NCI-H1436 (cell line): ENCODE data around the gene ALAD.
A peak's percentile ranks its signal among the peaks of the same experiment; 100 is the strongest.
"Not testable (repeated sequence)": the region's sequence is repeated elsewhere in the genome, so short reads cannot be mapped to it uniquely, and the experiment has no call there.

Experiments used
- DNase-seq: peaks from one replicate; lab custom pipeline; 2025; lab: John Stamatoyannopoulos, UW

Gene ALAD

DNA sequence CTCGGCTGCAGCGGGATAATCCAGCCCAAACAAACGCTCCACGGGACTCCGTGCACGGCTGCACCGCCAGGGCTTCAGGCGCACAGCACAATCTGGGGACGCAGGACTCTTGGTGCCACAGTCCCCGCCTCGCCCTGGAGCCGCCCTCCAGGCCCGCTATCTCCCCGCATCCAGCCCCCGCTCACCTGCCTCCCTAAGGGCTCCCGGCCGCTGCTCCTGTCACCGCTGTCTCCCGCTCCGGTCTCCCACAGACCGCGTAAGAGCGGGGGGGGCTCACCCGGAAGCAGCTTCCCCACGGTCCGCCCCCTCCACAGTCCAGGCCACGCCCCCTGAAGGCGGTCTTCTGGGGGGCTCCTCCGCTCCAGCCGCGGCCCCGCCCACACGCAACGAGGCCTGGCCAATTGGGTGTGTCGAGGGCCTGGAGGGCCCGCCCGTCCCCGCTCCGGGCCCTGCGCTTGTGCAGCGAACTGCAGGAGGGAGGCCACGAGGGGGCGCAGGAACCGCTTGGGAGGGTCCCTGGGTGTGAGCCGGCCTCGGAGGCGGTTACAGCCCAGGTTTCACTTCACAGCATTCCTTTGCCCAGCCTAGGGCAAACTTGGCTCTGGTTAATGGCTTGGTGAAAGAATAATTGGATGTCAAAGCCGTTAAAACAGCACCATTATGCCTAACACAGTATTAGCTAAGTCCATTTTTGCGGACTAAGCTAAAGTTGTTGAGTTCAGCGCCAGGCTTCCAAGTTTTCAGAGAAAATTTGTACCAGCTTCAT lies at the start of gene ALAD:
Gene ALAD (minus strand): TSS at position 258 of the 766 bp plus-strand sequence. CDS start 7,725 bp downstream, outside the sequence.
- DNase-seq, result peak; percentile 99

DNA sequence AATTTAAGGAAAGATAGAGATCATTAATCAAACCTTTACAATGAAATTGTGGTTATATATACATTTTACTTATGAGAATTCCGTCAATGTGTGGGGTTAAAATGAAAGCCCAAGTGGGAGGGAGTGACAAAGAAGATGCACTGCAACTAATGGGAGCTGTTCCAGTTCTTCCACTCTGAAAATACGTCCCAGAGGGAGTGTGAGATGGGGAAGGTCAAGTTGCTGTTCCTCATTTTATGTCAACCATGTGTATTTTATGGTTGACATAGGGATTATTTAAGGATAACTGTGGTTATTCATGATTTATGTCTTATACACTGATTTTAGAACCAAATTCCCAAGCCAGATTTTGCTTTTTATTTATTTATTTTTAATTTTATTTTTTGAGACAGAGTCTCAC lies 48.3 kb upstream of the ALAD start:
- no peak for DNase-seq

DNA sequence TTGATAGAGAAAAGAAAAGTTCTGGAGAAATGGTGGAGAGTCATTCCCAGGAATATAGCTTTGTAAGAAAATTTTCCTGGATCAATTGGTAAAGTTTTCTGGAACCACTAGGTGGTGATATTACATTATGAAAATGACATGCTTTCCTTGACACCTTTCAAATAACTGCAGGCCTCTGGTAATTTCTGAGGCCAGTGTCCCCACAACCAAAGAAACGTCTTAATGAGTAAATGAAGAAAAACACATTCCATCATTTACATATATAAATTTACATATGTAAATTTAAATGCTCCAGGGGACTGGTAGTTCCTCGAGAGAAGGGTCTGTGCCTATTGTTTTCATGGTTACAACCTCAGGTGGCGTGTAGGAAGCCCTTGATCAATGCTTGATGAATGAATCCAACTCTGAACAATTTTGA lies 45.2 kb upstream of the ALAD start:
- peak; percentile 20 for DNase-seq

DNA sequence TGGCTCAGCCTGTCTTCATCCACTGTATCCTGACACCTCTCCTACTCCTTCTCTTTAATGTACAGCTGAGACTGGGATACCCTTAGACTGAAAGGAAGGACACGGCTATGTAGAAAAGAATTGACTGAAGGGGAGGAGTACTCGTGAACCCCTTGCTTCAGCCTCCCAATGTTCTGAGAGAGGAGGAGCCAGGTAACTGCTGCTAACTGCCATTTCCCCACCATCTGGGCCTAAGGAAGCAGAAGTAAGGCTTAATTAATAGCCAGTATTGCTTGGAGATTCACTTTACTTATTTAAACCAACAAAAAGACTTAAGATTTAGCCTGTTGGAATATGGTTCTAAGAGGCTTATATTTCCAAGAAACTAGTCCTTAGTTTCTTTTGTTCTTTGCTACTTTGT lies 43.7 kb upstream of the ALAD start:
- no peak for DNase-seq

DNA sequence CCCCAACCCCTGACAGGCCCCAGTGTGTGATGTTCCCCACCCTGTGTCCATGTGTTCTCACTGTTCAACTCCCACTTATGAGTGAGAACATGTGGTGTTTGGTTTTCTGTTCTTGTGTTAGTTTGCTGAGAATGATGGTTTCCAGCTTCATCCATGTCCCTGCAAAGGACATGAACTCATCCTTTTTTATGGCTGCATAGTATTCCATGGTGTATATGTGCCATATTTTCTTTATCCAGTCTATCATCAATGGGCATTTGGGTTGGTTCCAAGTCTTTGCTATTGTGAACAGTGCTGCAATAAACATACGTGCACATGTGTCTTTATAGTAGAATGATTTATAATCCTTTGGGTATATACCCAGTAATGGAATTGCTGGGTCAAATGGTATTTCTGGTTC lies 36.6 kb upstream of the ALAD start:
- DNase-seq, result not testable (repeated sequence)

DNA sequence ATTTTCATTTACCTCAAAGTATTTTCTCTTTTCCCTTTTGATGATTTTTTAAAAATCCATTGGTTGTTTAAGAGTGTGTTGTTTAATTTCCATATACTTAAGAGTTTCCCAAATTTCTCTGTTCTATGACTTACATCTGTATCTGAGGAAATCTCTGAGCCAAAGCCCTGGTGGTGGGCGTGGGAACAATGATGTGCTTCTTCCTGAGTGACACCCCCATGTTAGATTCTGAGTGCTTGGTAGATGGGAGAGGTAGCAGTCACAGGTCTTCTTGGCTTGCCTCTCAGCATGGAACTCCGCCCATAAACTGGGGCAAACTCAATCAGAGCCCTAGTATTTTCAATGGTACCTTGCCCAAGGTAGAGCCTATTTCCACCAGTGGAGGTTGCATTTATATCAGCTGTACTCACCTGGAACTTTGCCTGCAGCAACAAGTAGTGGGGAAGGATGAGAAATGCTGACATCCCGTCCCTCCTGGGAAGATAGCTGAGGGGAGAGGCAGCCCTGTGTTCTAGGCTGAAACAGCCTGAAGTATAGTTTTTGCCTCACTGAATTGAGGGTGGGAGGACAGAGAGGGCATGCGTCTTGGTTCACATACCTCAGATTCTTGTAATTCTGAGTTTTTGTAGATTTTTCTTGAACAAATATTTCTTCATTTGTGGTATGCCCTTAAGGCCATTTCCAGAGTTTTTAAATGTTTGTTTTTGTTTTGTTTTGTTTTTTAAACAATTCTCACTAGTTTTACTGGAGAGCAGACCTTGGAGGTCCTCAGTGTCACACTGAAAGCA lies 35.8 kb upstream of the ALAD start:
- no peak for DNase-seq

DNA sequence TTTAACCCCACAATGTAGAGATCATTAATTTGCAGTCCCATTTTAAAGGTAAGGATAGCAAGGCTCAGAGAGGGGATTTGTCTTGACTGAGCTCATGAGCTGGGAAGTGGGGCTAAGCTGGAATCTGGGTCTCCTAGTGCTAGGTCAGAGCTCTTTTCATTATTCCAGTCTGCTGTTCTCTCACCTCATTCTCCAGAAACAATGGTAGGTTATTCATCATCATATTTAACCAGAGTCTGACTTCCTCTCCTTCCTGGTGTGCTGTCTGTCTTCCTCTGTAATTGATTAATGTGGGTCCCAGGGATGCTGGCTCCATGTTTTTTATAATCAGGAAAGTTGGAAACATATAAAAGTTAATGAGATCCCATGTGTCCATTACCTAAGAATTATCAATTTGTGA lies 30.1 kb upstream of the ALAD start:
- no peak for DNase-seq

DNA sequence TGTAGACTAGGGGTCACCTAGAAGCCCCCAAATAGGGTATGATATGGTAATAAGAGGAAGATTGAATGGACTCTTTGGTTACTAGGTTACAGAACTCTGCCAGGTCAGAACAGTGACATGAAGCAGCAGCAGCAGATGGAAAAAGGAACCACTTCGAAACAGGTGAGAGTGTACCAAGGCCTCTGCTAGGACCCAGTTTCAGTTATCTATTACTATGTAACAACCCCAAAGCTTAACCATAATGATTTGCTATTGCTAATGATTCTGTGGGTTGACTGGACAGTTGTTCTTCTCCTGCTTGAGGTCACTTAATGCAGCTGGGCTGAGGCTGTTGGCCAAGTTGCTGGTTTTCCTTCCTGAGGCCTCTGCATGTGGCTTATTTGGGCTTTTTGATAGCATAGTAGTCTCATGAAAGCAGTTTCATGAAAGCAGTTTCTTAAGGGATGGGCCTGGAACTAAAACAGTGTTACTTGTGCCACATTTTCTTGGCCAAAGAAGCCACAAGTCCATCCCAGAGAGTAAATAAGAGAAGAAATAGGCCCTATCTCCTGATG lies 27.1 kb upstream of the ALAD start:
- DNase-seq, result no peak

DNA sequence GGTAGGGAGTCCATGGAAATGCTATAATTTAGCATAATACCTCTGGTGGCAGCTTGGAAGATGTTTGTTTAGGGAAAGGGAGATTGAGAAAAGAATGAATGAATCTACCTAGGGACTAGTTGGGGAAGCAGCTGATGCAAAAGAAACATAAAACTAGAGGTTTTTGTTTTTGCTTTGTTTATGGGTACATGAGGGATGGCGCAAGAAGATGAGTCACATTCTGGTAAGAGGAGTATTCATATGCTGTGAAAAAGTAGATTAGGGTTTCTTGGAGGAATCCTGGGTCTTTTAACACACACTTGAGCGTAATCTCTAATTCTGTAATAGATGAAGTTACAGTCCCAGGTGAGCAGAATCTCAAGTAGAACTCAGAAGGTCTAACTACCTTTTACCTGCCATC lies 26.5 kb upstream of the ALAD start:
- no peak for DNase-seq

DNA sequence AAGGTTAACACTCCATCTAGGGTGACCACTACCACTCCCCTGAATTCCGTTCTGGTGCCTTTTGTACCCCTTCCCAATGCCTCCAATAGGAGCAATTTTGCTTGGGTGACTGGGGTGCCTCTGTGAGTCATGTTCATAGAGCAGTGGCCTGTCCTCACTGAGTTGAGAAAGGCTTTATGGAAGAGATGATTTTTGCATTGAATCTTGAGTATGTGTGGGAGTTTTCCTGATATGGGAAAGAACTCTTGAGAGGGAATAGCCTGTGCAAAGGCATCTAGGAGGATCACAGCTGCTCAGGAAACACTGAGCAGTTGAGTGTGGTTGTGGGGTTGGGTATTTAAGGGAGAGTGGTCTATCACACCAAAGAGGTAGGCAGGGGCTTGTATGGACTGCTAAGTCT lies 25.6 kb upstream of the ALAD start:
- DNase-seq, result no peak

DNA sequence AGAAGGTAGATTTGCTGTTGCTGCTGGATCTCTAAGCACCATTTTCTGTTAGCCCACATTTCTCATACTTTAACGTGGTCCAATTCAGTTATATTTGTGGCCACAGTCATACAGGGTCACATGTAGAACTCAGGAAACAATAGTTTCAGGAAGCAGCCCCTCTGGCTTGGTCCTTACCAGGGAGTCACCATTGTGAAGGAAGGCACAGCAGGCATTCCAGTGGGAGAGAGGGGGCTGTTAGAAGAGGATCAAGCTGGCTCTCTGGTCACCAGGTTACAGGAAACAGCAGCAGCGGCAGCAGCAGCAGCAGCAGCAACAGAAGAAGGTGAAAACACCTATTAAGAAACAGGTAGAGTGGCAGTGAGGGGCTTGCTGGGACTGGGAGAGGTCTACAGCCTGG lies 24.0 kb upstream of the ALAD start:
- DNase-seq, result no peak

DNA sequence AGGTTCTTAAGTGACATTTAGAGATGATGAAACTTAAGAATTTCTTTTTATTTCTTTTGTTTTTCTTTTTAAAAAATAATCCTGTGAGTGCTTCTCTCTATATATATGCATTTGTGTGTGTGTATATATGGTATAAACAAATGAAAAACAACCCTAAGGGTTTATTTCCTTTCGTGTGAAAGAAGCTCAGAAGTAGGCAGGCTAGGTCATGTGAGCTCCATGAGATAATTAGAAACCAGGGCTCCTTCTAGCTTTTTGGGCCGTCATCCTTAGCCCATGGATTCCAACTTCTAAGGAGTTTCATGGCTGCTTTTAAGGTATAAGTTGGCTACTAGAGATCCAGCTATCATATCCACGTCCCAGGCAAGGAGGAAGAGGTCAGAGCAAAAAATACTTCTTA lies 20.6 kb upstream of the ALAD start:
- no peak for DNase-seq

DNA sequence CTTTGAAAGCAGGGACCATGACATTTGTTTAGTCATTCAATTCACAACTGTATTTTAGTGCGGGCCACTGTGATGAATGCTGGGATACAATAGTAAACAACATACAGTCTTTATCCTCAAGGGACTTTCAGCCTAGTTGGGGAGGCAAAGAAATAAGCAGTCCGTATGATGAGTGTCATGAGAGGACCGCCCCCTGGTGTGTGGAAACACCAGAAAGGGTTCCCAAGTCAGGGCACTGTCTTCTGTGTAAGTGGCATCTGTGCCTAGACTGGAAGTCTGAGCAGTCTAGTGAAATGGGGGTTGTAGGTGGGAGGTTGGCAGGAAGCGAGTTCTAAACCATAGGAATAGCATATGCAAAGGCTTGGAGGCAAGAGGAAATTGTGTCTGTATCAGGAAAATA lies 16.3 kb upstream of the ALAD start:
- DNase-seq, result peak; percentile 1

DNA sequence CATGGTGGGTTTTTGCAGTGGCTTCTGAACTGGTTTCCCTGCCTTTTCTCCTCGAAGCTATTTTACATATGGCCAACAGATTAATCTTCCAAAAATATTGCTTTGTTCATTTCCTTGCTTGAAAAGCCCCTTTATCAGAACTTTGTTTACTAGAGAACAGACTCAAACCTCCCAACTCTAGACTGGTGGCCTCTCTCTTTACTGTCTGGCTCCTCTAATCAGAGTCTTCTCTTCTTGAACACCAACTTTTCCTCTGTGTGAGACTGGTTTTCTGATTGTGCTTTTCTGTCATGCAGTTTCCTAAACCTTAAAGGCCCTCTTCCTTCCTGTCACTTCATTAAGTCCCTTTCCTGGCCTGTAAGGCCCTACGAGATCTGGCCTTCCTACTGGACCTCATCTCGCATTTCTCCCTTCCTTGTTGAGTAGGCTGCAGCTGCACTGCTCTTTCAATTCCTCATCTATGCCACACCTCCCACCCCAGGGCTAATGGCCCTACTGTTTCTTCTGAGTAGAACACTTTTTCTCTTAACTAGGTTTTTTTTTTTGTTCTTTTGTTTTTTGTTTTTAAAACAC lies 15.2 kb upstream of the ALAD start:
- DNase-seq, result no peak

DNA sequence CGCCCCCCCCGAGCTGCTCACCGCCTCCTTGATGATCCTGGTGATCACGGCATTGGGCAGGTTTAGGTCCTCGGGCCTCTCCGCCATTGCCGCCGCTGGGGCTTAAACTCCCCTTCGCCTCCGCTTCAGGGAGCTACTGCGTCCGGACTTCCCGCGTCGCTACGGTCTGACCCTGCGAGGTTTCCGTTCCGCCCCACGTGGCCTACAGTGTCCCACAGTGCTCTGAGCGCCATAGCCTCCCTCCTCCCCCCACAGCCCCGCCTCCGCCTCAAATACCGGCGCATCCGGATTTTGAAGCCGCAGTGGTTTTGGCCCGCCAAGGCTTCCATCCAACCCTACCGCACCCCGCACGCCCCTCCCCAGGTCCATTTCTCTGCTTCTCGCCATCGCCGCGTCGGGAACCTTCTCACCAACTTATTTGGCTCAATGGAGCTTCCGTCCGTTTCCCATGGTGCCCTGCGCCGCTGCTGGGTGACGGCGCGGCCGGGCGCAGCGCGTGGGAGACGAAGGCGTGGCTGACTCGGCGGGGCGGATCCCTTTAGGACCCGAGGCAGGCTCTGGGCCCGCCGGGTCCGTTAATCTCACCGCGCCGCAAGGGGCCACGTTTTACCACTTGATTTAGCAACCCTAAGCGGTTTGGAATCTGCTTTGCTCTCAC lies 9.3 kb upstream of the ALAD start, which contains the start of the genes C9orf43 and POLE3:
Gene C9orf43 (plus strand): TSS at position 541 of the 658 bp plus-strand sequence. CDS start 2,747 bp downstream, outside the sequence.
Gene POLE3 (minus strand): TSS at position 469 of the 658 bp plus-strand sequence. CDS start 382 bp downstream, at position 87.
- peak; percentile 92 for DNase-seq

DNA sequence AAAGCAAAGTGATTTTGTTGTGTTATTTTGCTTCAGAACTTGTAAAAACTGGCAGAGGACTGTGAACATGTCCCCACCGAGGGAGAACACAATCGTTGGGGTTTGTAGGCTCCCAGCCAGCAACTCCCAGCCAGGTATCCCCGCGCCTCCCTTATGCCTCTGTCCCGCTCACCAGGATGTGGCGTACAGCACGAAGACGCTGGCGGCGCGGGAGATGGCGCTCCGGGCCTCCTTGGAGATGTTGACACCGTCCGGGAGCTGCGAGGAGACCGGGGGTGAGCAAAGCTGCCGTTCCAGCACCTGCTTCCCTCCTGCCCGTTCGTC lies 8.8 kb upstream of the ALAD start:
- no peak for DNase-seq

DNA sequence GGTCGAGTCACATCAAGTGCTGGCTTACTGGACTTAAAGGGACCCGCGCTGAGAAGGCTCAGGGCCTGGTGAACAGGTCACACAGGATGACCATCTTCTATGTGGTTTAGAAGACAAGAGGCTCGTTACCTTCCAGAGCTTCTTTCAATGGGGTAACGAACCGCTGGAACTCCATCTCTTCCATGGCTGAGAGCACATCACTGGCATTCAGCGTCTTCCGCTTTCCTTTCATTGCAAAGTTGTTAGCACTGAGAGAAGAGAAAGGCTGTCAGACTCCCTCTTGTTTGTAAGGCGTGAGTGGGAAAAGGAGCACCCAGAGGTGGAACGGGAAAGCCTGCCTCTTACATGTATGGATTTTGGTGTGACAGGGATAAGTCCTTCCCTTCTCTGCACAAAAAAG lies 8.4 kb upstream of the ALAD start:
- no peak for DNase-seq

DNA sequence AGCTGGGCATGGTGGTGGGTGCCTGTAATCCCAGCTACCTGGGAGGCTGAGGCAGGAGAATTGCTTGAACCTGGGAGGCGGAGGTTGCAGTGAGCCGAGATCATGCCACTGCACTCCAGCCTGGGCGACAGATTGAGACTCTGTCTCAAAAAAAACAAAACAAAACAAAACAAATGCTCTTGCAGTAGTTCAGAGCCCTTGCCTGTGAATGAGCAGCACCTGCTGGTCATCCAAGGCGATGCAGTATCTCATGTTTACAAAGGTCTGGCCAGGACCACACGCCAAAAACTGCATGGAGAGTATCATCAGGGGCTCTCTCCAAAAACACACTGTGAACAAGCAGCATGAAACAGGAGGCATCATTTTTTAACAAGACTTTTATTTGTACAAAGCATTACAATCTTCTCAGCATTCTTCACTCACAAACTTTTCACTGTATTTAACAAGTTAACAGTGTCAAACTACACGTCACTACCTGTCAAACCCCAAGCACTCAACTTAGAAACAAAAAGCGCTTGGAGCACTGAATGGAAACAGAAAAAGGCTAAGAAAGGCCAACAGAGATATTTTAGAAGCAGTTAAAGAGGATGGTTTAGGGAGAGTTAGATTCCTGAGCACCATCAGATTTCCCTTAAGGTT lies 5.9 kb upstream of the ALAD start:
- peak; percentile 52 for DNase-seq

DNA sequence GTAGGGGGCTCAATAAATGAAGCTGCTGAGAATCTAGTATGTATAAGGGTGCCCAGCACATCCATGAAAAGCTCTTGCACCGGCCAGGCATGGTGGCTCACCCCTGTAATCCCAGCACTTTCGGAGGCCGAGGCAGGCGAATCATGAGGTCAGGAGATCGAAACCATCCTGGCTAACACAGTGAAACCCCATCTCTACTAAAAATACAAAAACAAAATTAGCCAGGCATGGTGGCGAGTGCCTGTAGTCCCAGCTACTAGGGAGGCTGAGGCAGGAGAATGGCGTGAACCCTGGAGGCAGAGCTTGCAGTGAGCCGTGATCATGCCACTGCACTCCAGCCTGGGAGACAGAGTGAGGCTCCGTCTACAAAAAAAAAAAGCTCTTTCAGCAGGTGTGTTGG lies 5.3 kb upstream of the ALAD start:
- not testable (repeated sequence) for DNase-seq

DNA sequence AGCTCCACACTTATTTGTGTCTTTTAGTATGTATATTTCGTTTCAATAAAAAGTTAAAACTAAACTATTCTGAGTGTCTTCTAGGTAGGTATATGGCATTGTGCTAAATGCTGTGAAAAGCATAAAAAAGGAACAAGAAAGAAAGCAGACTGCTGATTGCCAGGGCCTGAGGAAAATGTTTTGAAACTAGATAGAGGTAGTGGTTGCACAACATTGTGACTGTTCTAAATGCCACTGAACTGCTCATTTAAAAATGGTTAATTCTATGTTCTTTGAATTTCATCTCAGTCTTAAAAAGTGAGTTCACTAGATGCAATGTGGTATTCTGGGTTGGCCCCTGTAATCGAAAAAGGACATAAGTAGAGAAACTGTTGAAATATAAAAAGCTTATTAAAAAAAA lies 2.6 kb upstream of the ALAD start:
- no peak for DNase-seq

DNA sequence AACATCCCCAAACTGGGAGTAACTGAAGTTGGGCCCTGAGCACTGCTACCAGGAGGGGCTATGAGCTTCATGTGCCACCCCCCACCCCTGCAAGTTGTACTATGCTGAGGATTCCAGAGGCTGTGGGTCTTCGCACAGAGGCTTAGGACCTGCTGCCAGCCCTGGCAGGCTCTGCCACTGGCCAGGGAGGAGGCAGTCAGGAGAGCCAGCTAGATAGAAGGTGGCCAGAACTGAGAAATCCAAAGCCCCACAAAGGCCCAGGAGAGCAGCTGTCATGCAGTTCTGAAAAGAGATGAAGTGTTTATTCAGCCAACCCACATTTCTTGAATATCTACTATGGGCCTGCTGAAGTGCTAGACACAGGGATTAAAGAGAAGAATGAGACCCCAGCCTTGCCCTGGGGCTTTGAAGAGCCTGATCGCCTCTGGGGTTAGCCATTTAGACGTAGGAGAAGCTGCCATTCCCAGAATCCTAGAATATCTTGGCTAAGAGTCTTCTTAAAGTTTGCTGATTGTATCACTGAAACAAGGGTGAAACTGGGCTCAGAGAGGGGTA lies 1.4 kb downstream of the ALAD start:
- no peak for DNase-seq
